Spleen (tissue), 7 donors: ENCODE measurements around the gene UBIAD1.

Source experiments
- POLR2A ChIP-seq, 3 donors: fragments of 450-650 bp; IDR thresholded peaks; one replicate each; pipeline ENCODE4 v1.5.1; 2017; ENCODE audit warnings: antibody characterized with exemption in 3 of 3, mild to moderate bottlenecking in 1 of 3
- POLR2AphosphoS5 ChIP-seq, 3 donors: sonication (generic); formaldehyde crosslinking; IDR thresholded peaks; one replicate each; pipeline ENCODE4 v1.5.1; 2017; ENCODE audit warnings: antibody characterized with exemption in 3 of 3
- TF ChIP-seq, protein P1 (sequence below), 11 experiments: fragments of 200-600 bp in 7 of 11; fragments of 450-650 bp in 4 of 11; sonication (generic) in 4 of 11; IDR thresholded peaks in 8 of 11; conservative IDR thresholded peaks in 3 of 11; 1 replicate in 7 of 11; 2 replicates in 4 of 11; pipeline versions ENCODE4 v1.4.0 to v1.8.0; 2016 to 2021; ENCODE audit warnings: antibody characterized with exemption in 11 of 11, inconsistent platforms in 4 of 11, mild to moderate bottlenecking in 1 of 11
- donor health status: DM: no; HTN: no; CAD: no; lungs with moderate emphysema.
- donor health status: DM: no; HTN: no; CAD: no.
- donor health status: DM: no; HTN: no; CAD: no.

DNA sequence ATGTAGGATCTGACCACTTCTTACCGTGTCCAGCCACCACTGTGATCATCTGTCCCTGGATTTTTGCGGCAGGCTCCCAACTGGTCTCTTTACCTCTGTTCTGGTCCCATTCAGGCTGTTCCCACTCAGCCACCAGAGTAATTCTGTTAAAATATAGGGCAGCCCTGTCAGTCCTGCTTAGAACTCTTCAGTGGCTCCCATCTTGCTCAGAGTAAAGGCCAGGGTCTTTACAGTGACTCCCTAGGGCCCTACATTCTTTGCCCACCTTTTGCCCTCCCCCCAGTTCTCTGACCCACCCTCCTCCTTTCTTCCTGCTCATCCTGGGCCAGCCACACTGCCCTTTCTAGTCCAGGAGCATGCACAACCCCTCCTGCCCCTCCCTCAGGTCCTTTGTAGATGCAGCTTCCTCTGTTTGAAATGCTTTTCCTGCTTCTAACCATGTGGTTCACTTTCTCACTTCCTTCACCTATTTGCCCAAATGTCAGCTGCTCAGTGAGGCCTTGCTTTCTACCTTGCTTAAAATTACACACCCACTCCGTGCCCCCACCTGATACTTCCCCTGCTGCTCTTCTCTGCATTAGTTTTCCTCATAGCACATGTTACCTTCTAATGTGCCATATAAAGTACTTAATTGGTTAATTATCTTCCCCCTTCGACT is 7.8 kb downstream of the UBIAD1 start:
- TF ChIP-seq, protein P1, sequence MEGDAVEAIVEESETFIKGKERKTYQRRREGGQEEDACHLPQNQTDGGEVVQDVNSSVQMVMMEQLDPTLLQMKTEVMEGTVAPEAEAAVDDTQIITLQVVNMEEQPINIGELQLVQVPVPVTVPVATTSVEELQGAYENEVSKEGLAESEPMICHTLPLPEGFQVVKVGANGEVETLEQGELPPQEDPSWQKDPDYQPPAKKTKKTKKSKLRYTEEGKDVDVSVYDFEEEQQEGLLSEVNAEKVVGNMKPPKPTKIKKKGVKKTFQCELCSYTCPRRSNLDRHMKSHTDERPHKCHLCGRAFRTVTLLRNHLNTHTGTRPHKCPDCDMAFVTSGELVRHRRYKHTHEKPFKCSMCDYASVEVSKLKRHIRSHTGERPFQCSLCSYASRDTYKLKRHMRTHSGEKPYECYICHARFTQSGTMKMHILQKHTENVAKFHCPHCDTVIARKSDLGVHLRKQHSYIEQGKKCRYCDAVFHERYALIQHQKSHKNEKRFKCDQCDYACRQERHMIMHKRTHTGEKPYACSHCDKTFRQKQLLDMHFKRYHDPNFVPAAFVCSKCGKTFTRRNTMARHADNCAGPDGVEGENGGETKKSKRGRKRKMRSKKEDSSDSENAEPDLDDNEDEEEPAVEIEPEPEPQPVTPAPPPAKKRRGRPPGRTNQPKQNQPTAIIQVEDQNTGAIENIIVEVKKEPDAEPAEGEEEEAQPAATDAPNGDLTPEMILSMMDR (IDR thresholded peaks at IDR 0.05 in 8 of 11, conservative IDR thresholded peaks at IDR 0.05 in 3 of 11), result no peak
- TF ChIP-seq POLR2A (IDR thresholded peaks at IDR 0.05), result no peak
- no peak for TF ChIP-seq POLR2AphosphoS5 (IDR thresholded peaks at IDR 0.05)
